HG02798 (cell line): ENCODE measurements around the gene KLHDC2.
"Not testable (repeated sequence)": the region's sequence is repeated elsewhere in the genome, so short reads cannot be mapped to it uniquely, and the experiment has no call there.

Experiments
- ATAC-seq: cut with Tn5 transposase; IDR thresholded peaks from one replicate; pipeline ENCODE4 v1.9.1; 2021; ENCODE audit warnings: mild to moderate bottlenecking; ENCODE audit not compliant: unreplicated experiment, poor library complexity

Gene KLHDC2

GRCh38 chr14:49774106-49774505 is 6.2 kb downstream of the KLHDC2 start:
- ATAC-seq: no peak

GRCh38 chr14:49778421-49778820 is 10.5 kb downstream of the KLHDC2 start:
- ATAC-seq: no peak

GRCh38 chr14:49781040-49781439 is 13.1 kb downstream of the KLHDC2 start:
- not testable (repeated sequence) for ATAC-seq

- no peak for ATAC-seq
These were observed 15.6 kb downstream of the KLHDC2 start for GRCh38 chr14:49783394-49784014.

GRCh38 chr14:49786315-49786714 is 18.4 kb downstream of the KLHDC2 start:
- no peak for ATAC-seq

- ATAC-seq: no peak
These were observed 24.7 kb downstream of the KLHDC2 start for GRCh38 chr14:49792618-49793017.

- no peak for ATAC-seq
These were observed 28.1 kb downstream of the KLHDC2 start for GRCh38 chr14:49796025-49796424.

- no peak for ATAC-seq
These were observed 40.8 kb downstream of the KLHDC2 start for GRCh38 chr14:49808780-49809179.

- ATAC-seq: not testable (repeated sequence)
These were observed 48.2 kb downstream of the KLHDC2 start for GRCh38 chr14:49816118-49816517.

- ATAC-seq: no peak
These were observed 48.9 kb downstream of the KLHDC2 start for GRCh38 chr14:49816844-49817243.

GRCh38 chr14:49820176-49820575 is 52.2 kb downstream of the KLHDC2 start:
- ATAC-seq: no peak

GRCh38 chr14:49828640-49829039 is 60.7 kb downstream of the KLHDC2 start:
- no peak for ATAC-seq
